A673 (cell line): ENCODE data around the gene LPP. TPM values are rescaled to one million over a fixed set of nuclear protein-coding genes. Genes with fewer than 3 reads are reported as not detected.

Source experiments
- BruUV-seq: library from RNA; stranded (reverse); fragments of 400-500 nt; replicated peaks from 2 replicates; lab custom pipeline; 2021; lab: Mats Ljungman, UMichigan
- CTCF ChIA-PET: fragments of 300-600 bp; sonication (Branson Sonifier 250); formaldehyde crosslinking; loops from one replicate; lab custom pipeline; 2022; ENCODE audit warnings: antibody characterized with exemption; lab: Charles Lee
- POLR2A ChIA-PET: fragments of 300-600 bp; sonication (Branson Sonifier 250); formaldehyde crosslinking; loops from one replicate; lab custom pipeline; 2022; ENCODE audit warnings: antibody characterized with exemption; ENCODE audit not compliant: low non-redundant PET; lab: Charles Lee
- DNase-seq: peaks from one replicate; pipeline ENCODE4 v3.0.0-alpha.2; 2015; ENCODE audit warnings: low spot score
- H3K27ac ChIP-seq: fragments of 200-600 bp; sonication (generic); 2 replicates; pipeline ENCODE4 v1.5.1; 2016; ENCODE audit warnings: mixed run types, low read depth, mild to moderate bottlenecking, mixed read lengths, antibody characterized with exemption, low read length; ENCODE audit not compliant: poor library complexity, severe bottlenecking
- H3K27me3 ChIP-seq: fragments of 200-600 bp; sonication (generic); replicated peaks from 2 replicates; pipeline ENCODE4 v1.6.1; 2017; ENCODE audit warnings: mixed run types, low read depth, mild to moderate bottlenecking, mixed read lengths, antibody characterized with exemption, low read length; ENCODE audit not compliant: insufficient read depth, poor library complexity
- H3K36me3 ChIP-seq: fragments of 200-600 bp; sonication (generic); 2 replicates; pipeline ENCODE4 v1.6.1; 2016; ENCODE audit warnings: mixed run types, mild to moderate bottlenecking, mixed read lengths, antibody characterized with exemption, low read length; ENCODE audit not compliant: insufficient read depth, poor library complexity, severe bottlenecking
- H3K4me1 ChIP-seq: fragments of 200-600 bp; sonication (generic); 2 replicates; pipeline ENCODE4 v1.6.1; 2017; ENCODE audit warnings: mixed run types, mild to moderate bottlenecking, mixed read lengths, antibody characterized with exemption, low read length; ENCODE audit not compliant: insufficient read depth, poor library complexity, severe bottlenecking
- H3K4me3 ChIP-seq: fragments of 200-600 bp; sonication (generic); 2 replicates; pipeline ENCODE4 v1.5.1; 2016; ENCODE audit warnings: low read depth, mixed run types, mild to moderate bottlenecking, mixed read lengths, low read length; ENCODE audit not compliant: poor library complexity, severe bottlenecking
- H3K9me3 ChIP-seq: fragments of 200-600 bp; sonication (generic); 2 replicates; pipeline ENCODE4 v1.6.1; 2016; ENCODE audit warnings: mixed run types, low read depth, mild to moderate bottlenecking, mixed read lengths, antibody characterized with exemption, low read length; ENCODE audit not compliant: poor library complexity, severe bottlenecking
- CTCF ChIP-seq: fragments of 300-800, 200-600 bp; sonication (generic); conservative IDR thresholded peaks from 2 replicates; pipeline ENCODE4 v1.5.1; 2017; ENCODE audit warnings: low read depth, mild to moderate bottlenecking, antibody characterized with exemption, low read length, moderate library complexity, mixed read lengths
- EZH2 ChIP-seq: fragments of 200-600 bp; sonication (generic); IDR thresholded peaks from 2 replicates; pipeline ENCODE4 v1.6.1; 2017; ENCODE audit warnings: borderline replicate concordance, low read depth, mild to moderate bottlenecking, mixed read lengths, antibody characterized with exemption, low read length; ENCODE audit not compliant: poor library complexity, severe bottlenecking
- intact Hi-C: fragments of 100-400 bp; cut with micrococcal nuclease; formaldehyde crosslinking; loops from one replicate; pipeline ENCODE4 v1.10.0; 2022; ENCODE audit not compliant: unreplicated experiment
- total RNA-seq: library from RNA; stranded (reverse); gene quantifications from 2 replicates; pipeline ENCODE4 v1.2.3, GENCODE V29; 2021

The LPP gene
- total RNA-seq, 1 experiment from 2014 or later, result 39.7 TPM

DNA sequence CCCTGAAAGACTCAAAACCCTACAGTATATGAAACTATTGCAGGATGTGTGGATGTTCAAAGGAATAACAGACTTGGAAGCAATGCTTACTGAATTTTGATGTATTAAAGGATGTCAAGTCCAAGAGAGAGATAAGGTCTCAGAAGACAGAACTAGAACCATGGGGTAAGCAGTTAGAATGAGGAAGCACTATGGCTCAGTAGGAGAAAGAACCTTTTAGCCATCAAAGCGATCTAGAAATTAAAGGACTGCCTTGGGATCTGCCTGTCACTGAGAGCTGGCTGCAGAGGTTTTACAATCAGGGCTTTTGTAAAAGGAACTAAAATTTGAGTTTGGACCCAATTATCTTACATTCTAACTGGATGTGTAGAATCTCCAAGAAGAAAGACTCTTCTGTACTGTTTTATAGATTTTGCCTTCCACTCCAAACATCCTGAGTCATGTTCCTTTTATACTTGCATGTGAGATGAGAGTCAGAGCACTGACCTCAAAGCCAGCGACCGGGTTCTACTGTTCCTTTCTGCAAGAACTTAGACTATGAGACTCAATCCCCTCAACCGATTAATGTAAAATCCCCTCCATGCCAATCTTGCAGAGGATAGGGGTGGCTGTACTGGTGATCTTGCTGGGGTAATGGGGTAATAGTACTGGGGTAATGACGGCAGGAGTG lies 605.5 kb downstream of the LPP start:
- Histone ChIP-seq H3K27ac (no peak overlapping the region), H3K4me1 (no peaks in the 10 kb centered on the region), H3K9me3 (no peaks in the 10 kb centered on the region), H3K27me3 (no peaks in the 10 kb centered on the region), H3K4me3 (no peak overlapping the region), H3K36me3 (no peaks in the 10 kb centered on the region)
- TF ChIP-seq CTCF (no peak), EZH2 (no peak)
- POLR2A ChIA-PET, result no interaction called here
- intact Hi-C loops, result no loop called here
- CTCF ChIA-PET, result no interaction called here
- DNase-seq, result no peak
- no TSS peak for BruUV-seq

DNA sequence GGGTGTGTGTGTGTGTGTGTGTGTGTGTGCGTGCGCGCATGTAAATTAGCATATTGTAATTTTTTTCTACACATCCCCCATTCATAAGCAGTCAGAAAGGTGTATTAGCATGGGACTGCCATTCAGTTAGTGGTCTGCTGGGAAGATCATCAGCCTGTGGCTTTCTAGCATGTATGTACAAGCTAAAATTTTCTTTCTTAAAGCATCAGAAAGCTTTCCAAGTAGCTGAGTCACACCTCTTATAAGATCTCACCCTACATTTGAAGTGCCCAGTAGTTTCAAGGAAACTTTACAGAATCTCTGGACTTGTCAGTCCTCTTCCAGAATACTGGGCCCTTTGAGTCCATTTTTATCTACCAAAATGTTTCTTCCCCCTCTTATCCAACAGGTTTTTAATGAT lies 606.5 kb downstream of the LPP start:
- TF ChIP-seq CTCF, result no peak
- TF ChIP-seq EZH2, result no peak
- Histone ChIP-seq H3K9me3 (no peaks in the 10 kb centered on the region), H3K4me3 (no peak overlapping the region), H3K27me3 (no peaks in the 10 kb centered on the region), H3K36me3 (no peaks in the 10 kb centered on the region), H3K4me1 (peaks cover 9% of the 10 kb centered on the region), H3K27ac (no peak overlapping the region)
- CTCF ChIA-PET, result no interaction called here
- POLR2A ChIA-PET, result no interaction called here
- intact Hi-C loops, result no loop called here
- no TSS peak for BruUV-seq
- no peak for DNase-seq

DNA sequence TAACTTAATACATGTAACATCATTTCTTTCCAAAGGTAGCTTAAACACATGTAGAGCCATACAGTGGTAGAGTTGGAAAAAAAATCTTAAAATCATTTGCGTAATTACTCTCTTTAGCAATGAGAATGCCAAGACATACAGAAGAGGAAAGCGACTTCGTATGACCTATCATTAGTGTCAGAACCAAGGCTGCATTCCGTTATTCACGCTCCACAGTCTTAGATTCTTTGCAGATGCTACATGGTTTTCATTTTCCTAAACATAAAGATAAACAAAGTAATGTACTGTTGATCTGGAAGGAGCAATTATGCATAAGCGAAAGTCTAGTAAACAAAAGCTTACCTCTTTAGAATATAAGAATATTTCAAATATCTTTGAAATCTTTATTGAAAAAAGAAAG lies 607.5 kb downstream of the LPP start:
- POLR2A ChIA-PET, result interaction anchor here (0.6 kb wide), 1 partner anchor 193 kb away, joined by 3 read pairs; no protein-coding TSS in a partner anchor
- H3K36me3 ChIP-seq, result no peaks in the 10 kb centered on the region
- no peak for DNase-seq
- TF ChIP-seq CTCF (no peak), EZH2 (no peak)
- no peaks in the 10 kb centered on the region for H3K27me3 ChIP-seq
- no peaks in the 10 kb centered on the region for H3K9me3 ChIP-seq
- no peak overlapping the region for H3K27ac ChIP-seq
- intact Hi-C loops, result no loop called here
- no TSS peak for BruUV-seq
- peaks cover 10% of the 10 kb centered on the region for H3K4me1 ChIP-seq
- CTCF ChIA-PET, result no interaction called here
- H3K4me3 ChIP-seq, result no peak overlapping the region
